C4-2B (cell line): ENCODE data around the gene ASB16.

Source experiments
- ZFX ChIP-seq: fragments of 450-650 bp; IDR thresholded peaks from 2 replicates; pipeline ENCODE4 v1.6.1; 2017
- TF ChIP-seq, protein P1 (sequence below): fragments of 450-650 bp; conservative IDR thresholded peaks from 2 replicates; pipeline ENCODE4 v1.5.1; 2017; ENCODE audit warnings: mild to moderate bottlenecking

DNA sequence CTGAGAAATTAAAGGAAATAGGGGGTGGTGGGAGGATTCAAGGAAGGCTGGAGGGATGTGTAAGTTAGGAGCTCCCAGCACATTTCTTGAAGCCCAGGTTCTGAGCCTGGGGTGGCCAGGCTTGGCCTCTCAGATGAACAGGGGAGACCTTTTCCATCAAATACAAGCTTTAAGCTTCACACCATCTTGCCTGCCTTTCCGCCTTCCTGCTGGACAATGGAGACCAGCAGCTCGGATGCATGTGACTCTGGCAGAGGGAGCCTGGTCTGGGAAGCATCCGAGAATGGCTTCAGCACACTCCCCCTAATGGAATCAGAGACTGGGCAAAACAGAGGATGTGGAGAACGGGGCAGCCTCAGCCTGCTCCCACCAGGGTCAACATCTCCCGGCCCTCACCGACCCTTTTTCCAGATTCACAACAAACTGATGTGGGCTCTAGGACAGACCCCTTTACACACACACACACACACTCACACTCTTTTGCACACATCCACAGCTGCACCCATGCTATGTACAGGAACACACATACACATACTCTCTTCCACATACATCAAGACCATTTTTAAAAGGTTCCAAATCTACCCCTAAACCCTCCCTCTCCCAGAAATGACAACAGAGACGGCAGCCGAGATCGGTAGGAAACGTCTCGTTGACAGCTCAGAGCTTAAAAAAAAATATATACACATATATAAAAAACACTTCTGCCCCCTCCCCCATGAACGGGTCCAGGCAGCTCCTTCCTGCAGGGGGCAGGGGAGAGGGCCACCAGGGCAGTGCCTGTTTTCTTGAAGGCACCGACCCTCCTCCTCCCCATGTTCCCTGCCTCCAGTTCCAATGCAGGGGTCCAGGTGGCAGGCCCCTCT is 35.7 kb downstream of the ASB16 start:
- TF ChIP-seq, protein P1, sequence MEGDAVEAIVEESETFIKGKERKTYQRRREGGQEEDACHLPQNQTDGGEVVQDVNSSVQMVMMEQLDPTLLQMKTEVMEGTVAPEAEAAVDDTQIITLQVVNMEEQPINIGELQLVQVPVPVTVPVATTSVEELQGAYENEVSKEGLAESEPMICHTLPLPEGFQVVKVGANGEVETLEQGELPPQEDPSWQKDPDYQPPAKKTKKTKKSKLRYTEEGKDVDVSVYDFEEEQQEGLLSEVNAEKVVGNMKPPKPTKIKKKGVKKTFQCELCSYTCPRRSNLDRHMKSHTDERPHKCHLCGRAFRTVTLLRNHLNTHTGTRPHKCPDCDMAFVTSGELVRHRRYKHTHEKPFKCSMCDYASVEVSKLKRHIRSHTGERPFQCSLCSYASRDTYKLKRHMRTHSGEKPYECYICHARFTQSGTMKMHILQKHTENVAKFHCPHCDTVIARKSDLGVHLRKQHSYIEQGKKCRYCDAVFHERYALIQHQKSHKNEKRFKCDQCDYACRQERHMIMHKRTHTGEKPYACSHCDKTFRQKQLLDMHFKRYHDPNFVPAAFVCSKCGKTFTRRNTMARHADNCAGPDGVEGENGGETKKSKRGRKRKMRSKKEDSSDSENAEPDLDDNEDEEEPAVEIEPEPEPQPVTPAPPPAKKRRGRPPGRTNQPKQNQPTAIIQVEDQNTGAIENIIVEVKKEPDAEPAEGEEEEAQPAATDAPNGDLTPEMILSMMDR, result no peak; the same call in 1 of the 2 replicates
- no peak for TF ChIP-seq ZFX
